ENCODE results near the gene KIRREL2. TPM values are rescaled to one million over a fixed set of nuclear protein-coding genes. Genes with fewer than 3 reads are reported as not detected.

Gene KIRREL2
- total and polyA plus RNA-seq, 2 of the 8 experiments (the other 6 are each of a cell fraction or from before 2014, with no cell fraction given), result 2.4 to 4.6 TPM

- H3K4me3 ChIP-seq (ENCODE audit: extremely low read depth in 1 of 4, insufficient read depth in 2 of 4, low read depth in 3 of 4, low read length in 4 of 4), result peak overlapping the region; percentile 30 to 60 (median 51); a peak in 7 of 8 replicates
- peak overlapping the region; percentile 4 for H3K4ac ChIP-seq (replicated peaks; ENCODE audit: insufficient read length, low read depth, low read length)
- no peaks in the 10 kb centered on the region for H3K79me1 ChIP-seq (ENCODE audit: low read depth, low read length)
- H2AFZ ChIP-seq (ENCODE audit: low read length), result peak overlapping the region; percentile 25; the same call in 1 of the 2 replicates
- H4K91ac ChIP-seq (replicated peaks; ENCODE audit: insufficient read length, low read length), result peak overlapping the region; percentile 83
- peak overlapping the region; percentile 96; the same call in 1 of the 2 replicates for H2BK15ac ChIP-seq (ENCODE audit: low read length)
- H3K18ac ChIP-seq (ENCODE audit: extremely low read depth, low read length), result no peak overlapping the region
- H4K8ac ChIP-seq (ENCODE audit: extremely low read depth, insufficient read depth, low read length), result 0 out of 2 replicates have a peak overlapping the region, but pooled peaks have one; percentile 80
- H3K56ac ChIP-seq (replicated peaks; ENCODE audit: insufficient read length, low read depth, low read length), result no peak overlapping the region
- H3K79me2 ChIP-seq (ENCODE audit: control insufficient read depth in 1 of 2, insufficient read depth in 2 of 2, low read length in 2 of 2), result no peaks in the 10 kb centered on the region
- H3K27ac ChIP-seq (ENCODE audit: low read depth, low read length), result no peak overlapping the region
- no peak overlapping the region for H2AK5ac ChIP-seq (ENCODE audit: low read depth, low read length)
- H3K27me3 ChIP-seq (replicated peaks in 1 of 4; ENCODE audit: control insufficient read depth in 3 of 4, extremely low read depth in 1 of 4, insufficient read depth in 3 of 4, low read length in 3 of 4), result peaks cover 7 to 58% (median 54%) of the 10 kb centered on the region in 4 experiments
- no peak overlapping the region for H3K14ac ChIP-seq (ENCODE audit: insufficient read length)
- no peak overlapping the region for H2BK120ac ChIP-seq (replicated peaks; ENCODE audit: low read depth, low read length)
- H2BK20ac ChIP-seq (ENCODE audit: low read length), result no peak overlapping the region
- H2BK5ac ChIP-seq (ENCODE audit: low read depth, low read length), result no peak overlapping the region
- POLR2A ChIA-PET (ENCODE audit: partially characterized antibody), result interaction anchor here (0.8 to 1.7 kb wide), 4 partner anchors 8 to 147 kb away, joined by 3 to 20 read pairs (median 4); partner anchors contain the start of genes NPHS1 and SYNE4
- no peak overlapping the region for H2BK12ac ChIP-seq (ENCODE audit: low read depth, low read length)
- no peaks in the 10 kb centered on the region for H3K36me3 ChIP-seq (ENCODE audit: control insufficient read depth in 2 of 4, insufficient read depth in 4 of 4, low read length in 3 of 4)
- 54% methylated on average over 19 of the region's 19 CpGs; no CpG with 5 or more reads in 1 of the 2 experiments for WGBS, 2 experiments (ENCODE audit: extremely low coverage in 1 of 2, insufficient coverage in 1 of 2, insufficient read length in 1 of 2, insufficient replicate concordance in 2 of 2, low coverage in 1 of 2, low lambda C conversion rate in 2 of 2, missing lambda C conversion rate in 1 of 2)
- peaks cover 0 to 15% (median 10%) of the 10 kb centered on the region in 4 experiments; a peak in 5 of 7 replicates for H3K4me1 ChIP-seq (replicated peaks in 1 of 4; ENCODE audit: control insufficient read depth in 3 of 4, insufficient read depth in 4 of 4, low read length in 3 of 4)
- H3K23me2 ChIP-seq (ENCODE audit: low read depth, low read length), result peaks cover 16% of the 10 kb centered on the region
- H4K20me1 ChIP-seq (replicated peaks in 1 of 2; ENCODE audit: control insufficient read depth in 1 of 2, insufficient read depth in 2 of 2, low read length in 2 of 2), result peaks cover 0 to 3% of the 10 kb centered on the region in 2 experiments
- DNase-seq (ENCODE audit: low read depth in 1 of 2, low spot score in 2 of 2), result no peak
- no peak overlapping the region for H3K23ac ChIP-seq (ENCODE audit: insufficient read length)
- no peak for FAIRE-seq
- CTCF ChIA-PET (ENCODE audit: partially characterized antibody), result interaction anchor here (0.6 to 2.9 kb wide), 4 partner anchors 11 to 726 kb away, joined by 3 to 18 read pairs (median 4); no protein-coding TSS in a partner anchor
- H4K5ac ChIP-seq (ENCODE audit: insufficient read length, low read depth, low read length), result peak overlapping the region; percentile 47
- H3K9me3 ChIP-seq (ENCODE audit: insufficient read depth in 2 of 2, low read depth in 1 of 2, low read length in 1 of 2), result no peaks in the 10 kb centered on the region
- H3K9ac ChIP-seq (replicated peaks in 1 of 4; ENCODE audit: extremely low read depth in 1 of 4, low read depth in 3 of 4, low read length in 3 of 4), result no peak overlapping the region
- peak overlapping the region; percentile 80 to 96 for H3K4me2 ChIP-seq (ENCODE audit: insufficient read depth in 1 of 2, low read depth in 2 of 2, low read length in 2 of 2)
- TF ChIP-seq SIRT6 (IDR thresholded peaks at IDR 0.05; ENCODE audit: low read length), result no peak
- TF ChIP-seq SIN3A (conservative IDR thresholded peaks at IDR 0.05 in 1 of 2, IDR thresholded peaks at IDR 0.05 in 1 of 2; ENCODE audit: low read depth in 1 of 2, low read length in 2 of 2), result no peak
- TF ChIP-seq JUND (IDR thresholded peaks at IDR 0.05; ENCODE audit: low read length), result no peak
Measured at GRCh38 chr19:35861640-35862160, 5.0 kb downstream of the KIRREL2 start.

Data from H1 (cell line).